ENCODE results near the gene FBXW5.
A peak's percentile ranks its signal among the peaks of the same experiment; 100 is the strongest.

The FBXW5 gene

GRCh38 chr9:136943291-136944211 lies 987 bp downstream of the FBXW5 start:
- no peak for TF ChIP-seq ZNF274 (IDR thresholded peaks at IDR 0.05; ENCODE audit: low read depth, low read length)
- H3K4me3 ChIP-seq (ENCODE audit: low read length) = peak overlapping the region; percentile 84

GRCh38 chr9:136942881-136943230 lies 1.7 kb downstream of the FBXW5 start:
- H3K4me3 ChIP-seq (ENCODE audit: low read length) = no peak overlapping the region; the same call in 1 of the 2 replicates

GRCh38 chr9:136942112-136942880 lies 2.2 kb downstream of the FBXW5 start:
- TF ChIP-seq ZNF274 (IDR thresholded peaks at IDR 0.05; ENCODE audit: low read depth, low read length) = no peak
- no peak overlapping the region for H3K4me3 ChIP-seq (ENCODE audit: low read length)

More at GRCh38 chr9:136942881-136943230, 1.7 kb downstream of the FBXW5 start:
- no peak for TF ChIP-seq ZNF274 (IDR thresholded peaks at IDR 0.05; ENCODE audit: low read depth, low read length)

GRCh38 chr9:136941231-136942111 lies 3.1 kb downstream of the FBXW5 start:
- no peak for TF ChIP-seq ZNF274 (IDR thresholded peaks at IDR 0.05; ENCODE audit: low read depth, low read length)
- no peak overlapping the region for H3K4me3 ChIP-seq (ENCODE audit: low read length)

GRCh38 chr9:136940526-136941230 lies 3.9 kb downstream of the FBXW5 start:
- H3K4me3 ChIP-seq (ENCODE audit: low read length) = no peak overlapping the region
- no peak for TF ChIP-seq ZNF274 (IDR thresholded peaks at IDR 0.05; ENCODE audit: low read depth, low read length)

- no peak overlapping the region for H3K4me3 ChIP-seq (ENCODE audit: low read length)
- TF ChIP-seq ZNF274 (IDR thresholded peaks at IDR 0.05; ENCODE audit: low read depth, low read length) = no peak
Observed at GRCh38 chr9:136939996-136940525, 4.5 kb downstream of the FBXW5 start.

- TF ChIP-seq ZNF274 (IDR thresholded peaks at IDR 0.05; ENCODE audit: low read depth, low read length) = no peak
- H3K4me3 ChIP-seq (ENCODE audit: low read length) = no peak overlapping the region
Observed at GRCh38 chr9:136939431-136939995, 5.0 kb downstream of the FBXW5 start.

- no peak for TF ChIP-seq ZNF274 (IDR thresholded peaks at IDR 0.05; ENCODE audit: low read depth, low read length)
- no peak overlapping the region for H3K4me3 ChIP-seq (ENCODE audit: low read length)
Observed at GRCh38 chr9:136937186-136938001, 7.1 kb downstream of the FBXW5 start.

- no peak for TF ChIP-seq ZNF274 (IDR thresholded peaks at IDR 0.05; ENCODE audit: low read depth, low read length)
- no peak overlapping the region for H3K4me3 ChIP-seq (ENCODE audit: low read length)
Observed at GRCh38 chr9:136936645-136937170, 7.8 kb downstream of the FBXW5 start.

- TF ChIP-seq ZNF274 (IDR thresholded peaks at IDR 0.05; ENCODE audit: low read depth, low read length) = no peak
- no peak overlapping the region for H3K4me3 ChIP-seq (ENCODE audit: low read length)
Observed at GRCh38 chr9:136935651-136936050, 8.9 kb downstream of the FBXW5 start.

GRCh38 chr9:136934277-136934676 lies 10.3 kb downstream of the FBXW5 start:
- H3K4me3 ChIP-seq (ENCODE audit: low read length) = no peak overlapping the region
- no peak for TF ChIP-seq ZNF274 (IDR thresholded peaks at IDR 0.05; ENCODE audit: low read depth, low read length)

GRCh38 chr9:136931611-136932130 lies 12.9 kb downstream of the FBXW5 start:
- no peak overlapping the region for H3K4me3 ChIP-seq (ENCODE audit: low read length)
- no peak for TF ChIP-seq ZNF274 (IDR thresholded peaks at IDR 0.05; ENCODE audit: low read depth, low read length)
